Small intestine (tissue), 7 donors: Measurements from ENCODE around the gene CPAMD8. TPM values are rescaled to one million over a fixed set of nuclear protein-coding genes. Genes with fewer than 3 reads are reported as not detected.
"Not testable (repeated sequence)": the region's sequence is repeated elsewhere in the genome, so short reads cannot be mapped to it uniquely, and the experiment has no call there.

Source experiments
- DNase-seq, 2 donors: peaks; one replicate each; pipeline versions ENCODE4 v3.0.0 to v3.0.0-alpha.2; 2013
- FAIRE-seq: peaks from 2 replicates; lab custom pipeline; 2012; peaks lifted over from hg19 to GRCh38; lab: Jason Lieb, UNC
- H3K27ac ChIP-seq, 3 donors: one replicate each; pipeline ENCODE4 v1.5.1; 2013; ENCODE audit warnings: low read length in 2 of 3, mild to moderate bottlenecking in 2 of 3, control low read depth in 1 of 3, inconsistent platforms in 1 of 3, low read depth in 1 of 3, moderate library complexity in 1 of 3
- H3K27me3 ChIP-seq, 3 donors: one replicate each; pipeline ENCODE4 v1.6.1; 2013; ENCODE audit warnings: low read length in 3 of 3, inconsistent platforms in 1 of 3; ENCODE audit not compliant: control insufficient read depth in 3 of 3, insufficient read depth in 3 of 3
- H3K36me3 ChIP-seq, 3 donors: one replicate each; pipeline ENCODE4 v1.6.1; 2013; ENCODE audit warnings: low read length in 3 of 3, inconsistent platforms in 1 of 3, low read depth in 1 of 3, mild to moderate bottlenecking in 1 of 3, moderate library complexity in 1 of 3; ENCODE audit not compliant: control insufficient read depth in 3 of 3, insufficient read depth in 2 of 3
- H3K4me1 ChIP-seq, 3 donors: one replicate each; pipeline ENCODE4 v1.6.1; 2013; ENCODE audit warnings: low read length in 2 of 3, inconsistent platforms in 1 of 3, low read depth in 1 of 3, mild to moderate bottlenecking in 1 of 3, moderate library complexity in 1 of 3; ENCODE audit not compliant: control insufficient read depth in 3 of 3, insufficient read depth in 2 of 3
- H3K4me3 ChIP-seq, 3 donors: one replicate each; pipeline ENCODE4 v1.5.1; 2013; ENCODE audit warnings: low read length in 3 of 3, control low read depth in 1 of 3, inconsistent platforms in 1 of 3, low read depth in 1 of 3, mild to moderate bottlenecking in 1 of 3, moderate library complexity in 1 of 3
- H3K9me3 ChIP-seq, 2 donors: one replicate each; pipeline ENCODE4 v1.6.1; 2013; ENCODE audit warnings: low read depth in 1 of 2, low read length in 1 of 2; ENCODE audit not compliant: control insufficient read depth in 2 of 2, insufficient read depth in 1 of 2
- WGBS, 3 donors: extraction: QIAGEN DNeasy Blood & Tissue Kit; methylation state at CpG; one replicate each; pipeline ENCODE4 v1.1.7; 2013; 5-methylcytosine and 5-hydroxymethylcytosine counted together
- polyA plus RNA-seq, 4 donors: library from polyadenylated mRNA; stranded (reverse) in 3 of 4; unstranded in 1 of 4; fragments of 200-250 nt in 3 of 4; fragments of 120-200 nt in 1 of 4; gene quantifications; one replicate each; pipeline versions ENCODE4 v1.2.1 to v1.2.3, GENCODE V29; 2013
- donor health status: healthy with polysubstance abuse.
- donor health status: control.
- donor health status: control.
- donor health status: Bipolar disorder and iron deficiency.
- donor health status: healthy.

CPAMD8 gene
- polyA plus RNA-seq, 4 donors, result 0.45 to 7.1 (median 3.1) TPM

DNA sequence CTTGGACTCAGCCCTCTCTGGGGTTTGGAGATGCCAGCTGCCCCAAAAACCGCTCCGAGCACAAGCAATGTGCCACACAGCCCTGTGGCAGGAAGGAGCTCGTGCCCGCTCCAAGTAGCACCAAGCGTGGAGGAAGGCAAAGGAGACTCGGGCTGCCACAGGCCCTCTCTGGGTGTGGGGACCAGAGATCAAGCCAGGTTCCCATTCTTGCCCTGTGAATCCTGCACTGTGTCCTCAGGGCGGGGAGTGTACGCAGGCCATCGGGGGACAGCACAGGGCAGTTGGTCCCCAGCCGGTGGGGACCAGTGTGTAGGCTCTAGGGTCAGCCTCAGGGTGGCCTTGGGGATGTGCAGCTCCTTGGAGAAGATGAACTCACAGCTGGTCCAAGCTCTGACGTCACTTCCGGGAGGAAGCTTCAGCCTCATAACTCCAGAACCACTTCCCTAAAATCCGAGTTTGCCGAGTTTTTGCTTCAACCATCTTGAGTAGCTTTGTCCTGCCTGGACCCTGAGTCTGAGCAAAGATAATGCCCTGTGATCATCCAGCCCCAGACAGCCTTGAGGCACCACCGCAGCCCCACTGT, 9.3 kb upstream of the CPAMD8 start:
- 74 to 77% (median 77%) methylated on average over 15 of the region's 15 CpGs for WGBS, 3 donors
- no peaks in the 10 kb centered on the region for H3K4me1 ChIP-seq
- no peaks in the 10 kb centered on the region for H3K27me3 ChIP-seq
- H3K27ac ChIP-seq, result no peak overlapping the region
- FAIRE-seq (no peak), DNase-seq (no peak)
- H3K9me3 ChIP-seq, result no peaks in the 10 kb centered on the region
- no peak overlapping the region for H3K4me3 ChIP-seq
- no peaks in the 10 kb centered on the region for H3K36me3 ChIP-seq

GRCh38 chr19:17031741-17032140, 5.1 kb upstream of the CPAMD8 start:
- Histone ChIP-seq H3K4me1 (no peaks in the 10 kb centered on the region), H3K4me3 (no peak overlapping the region), H3K36me3 (no peaks in the 10 kb centered on the region), H3K27me3 (peaks cover 0 to 13% (median 9%) of the 10 kb centered on the region in 3 donors), H3K27ac (no peak overlapping the region), H3K9me3 (no peaks in the 10 kb centered on the region)
- DNase-seq (no peak), FAIRE-seq (no peak)
- WGBS, 3 donors, result 80 to 85% (median 83%) methylated on average over 6 of the region's 6 CpGs

DNA sequence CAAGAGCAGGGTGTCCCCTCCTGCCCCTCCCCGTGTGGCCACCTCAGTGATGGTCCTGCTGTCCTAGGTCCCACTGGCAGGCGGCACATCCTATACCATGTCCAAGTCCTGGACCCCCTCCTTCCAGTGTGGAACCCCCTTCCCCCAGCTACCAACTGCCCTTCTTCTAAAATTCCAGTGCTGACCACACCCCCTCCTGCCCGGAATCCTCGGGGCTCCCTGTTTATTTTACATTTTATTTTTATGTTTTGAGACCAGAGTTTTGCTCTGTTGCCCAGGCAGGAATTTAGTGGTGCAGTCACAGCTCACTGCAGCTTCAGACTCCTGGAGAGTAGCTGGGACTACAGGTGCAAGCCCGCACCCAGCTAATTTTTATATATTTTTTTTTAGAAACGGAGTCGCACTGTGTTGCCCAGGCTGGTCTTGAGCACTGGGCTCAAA, 945 bp upstream of the CPAMD8 start:
- DNase-seq (no peak), FAIRE-seq (no peak)
- H3K4me1 ChIP-seq, result no peaks in the 10 kb centered on the region
- H3K27ac ChIP-seq, result no peak overlapping the region
- H3K4me3 ChIP-seq, result no peak overlapping the region
- WGBS, 3 donors, result 52 to 55% (median 54%) methylated on average over 5 to 7 of the region's 7 CpGs
- peaks cover 5 to 32% (median 26%) of the 10 kb centered on the region in 3 donors for H3K27me3 ChIP-seq
- H3K36me3 ChIP-seq, result no peaks in the 10 kb centered on the region
- peaks cover 0 to 19% of the 10 kb centered on the region in 2 donors for H3K9me3 ChIP-seq

- Histone ChIP-seq H3K4me1 (no peaks in the 10 kb centered on the region), H3K27ac (no peak overlapping the region), H3K4me3 (peak overlapping the region in 1 of 3 donors; percentile 39), H3K36me3 (no peaks in the 10 kb centered on the region), H3K9me3 (peaks cover 0 to 24% of the 10 kb centered on the region in 2 donors), H3K27me3 (peaks cover 5 to 32% (median 26%) of the 10 kb centered on the region in 3 donors)
- no peak for FAIRE-seq
- peak in 1 of 2 donors; percentile 30 for DNase-seq
- WGBS, 3 donors, result 1 to 9% (median 6%) methylated on average over 32 to 40 of the region's 40 CpGs
These were observed 485 bp downstream of the CPAMD8 start for GRCh38 chr19:17025991-17026658.

DNA sequence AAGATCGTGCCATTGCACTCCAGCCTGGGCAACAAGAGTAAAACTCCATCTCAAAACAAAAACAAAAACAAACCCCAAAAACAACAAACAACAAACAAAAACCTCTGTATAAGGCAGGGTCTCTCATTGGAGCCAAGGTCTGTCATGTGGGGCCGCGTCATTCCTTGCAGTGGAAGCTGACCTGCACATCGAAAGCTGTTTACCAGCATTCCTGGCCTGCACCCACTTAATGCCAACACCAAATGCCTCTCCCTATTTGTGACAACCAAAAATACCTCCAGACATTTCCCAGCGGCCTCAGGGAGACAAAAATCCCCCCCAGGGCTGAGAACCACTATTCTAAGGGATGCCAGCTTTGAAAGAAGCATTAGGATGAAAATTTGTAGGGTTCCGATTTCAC, 1.2 kb downstream of the CPAMD8 start:
- peaks cover 5 to 32% (median 26%) of the 10 kb centered on the region in 3 donors for H3K27me3 ChIP-seq
- no peak for DNase-seq
- H3K27ac ChIP-seq, result no peak overlapping the region
- 73 to 78% (median 78%) methylated on average over 6 of the region's 6 CpGs for WGBS, 3 donors
- no peaks in the 10 kb centered on the region for H3K4me1 ChIP-seq
- no peak overlapping the region for H3K4me3 ChIP-seq
- H3K36me3 ChIP-seq, result no peaks in the 10 kb centered on the region
- peaks cover 0 to 24% of the 10 kb centered on the region in 2 donors for H3K9me3 ChIP-seq
- no peak for FAIRE-seq

DNA sequence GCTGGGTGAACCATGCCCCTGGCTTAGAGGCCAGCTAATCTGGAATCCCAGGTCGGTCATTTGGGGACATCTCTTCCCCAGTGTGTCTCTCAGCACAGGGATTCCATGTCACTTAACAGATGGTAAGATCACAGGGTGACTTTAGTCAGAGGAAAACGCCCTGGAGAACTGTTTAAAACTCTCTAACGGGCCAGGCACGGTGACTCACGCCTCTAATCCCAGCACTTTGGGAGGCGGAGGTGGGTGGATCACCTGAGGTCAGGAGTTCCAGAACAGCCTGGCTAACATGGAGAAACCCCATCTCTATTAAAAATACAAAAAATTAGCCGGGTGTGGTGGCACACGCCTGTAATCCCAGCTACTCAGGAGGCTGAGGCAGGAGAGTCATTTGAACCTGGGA, 1.7 kb downstream of the CPAMD8 start:
- not testable (repeated sequence) for H3K4me1 ChIP-seq, H3K36me3 ChIP-seq, DNase-seq, FAIRE-seq, H3K27ac ChIP-seq, H3K4me3 ChIP-seq
- peaks cover 5 to 32% (median 26%) of the 10 kb centered on the region in 3 donors for H3K27me3 ChIP-seq
- WGBS, 3 donors, result 42 to 84% (median 70%) methylated on average over 8 of the region's 8 CpGs
- H3K9me3 ChIP-seq, result peaks cover 0 to 24% of the 10 kb centered on the region in 2 donors

DNA sequence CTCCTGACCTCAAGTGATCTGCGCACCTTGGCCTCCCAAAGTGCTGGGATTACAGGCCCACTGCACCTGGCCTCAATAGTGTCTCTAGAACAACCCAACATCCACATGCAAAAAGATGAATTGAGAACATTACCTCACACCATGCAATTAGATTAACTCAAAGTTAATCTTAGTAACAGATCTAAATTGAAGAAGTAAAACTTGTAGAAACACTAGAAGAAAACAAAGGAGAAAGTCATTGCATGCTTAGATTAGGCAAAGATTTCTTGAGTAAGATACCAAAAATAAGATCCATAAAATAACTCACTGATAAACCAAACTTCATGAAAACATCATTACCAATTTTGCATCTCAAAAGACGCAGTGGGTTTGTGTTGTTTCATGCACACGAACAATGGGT, 2.8 kb downstream of the CPAMD8 start:
- Histone ChIP-seq H3K27ac (no peak overlapping the region), H3K4me3 (no peak overlapping the region), H3K36me3 (no peaks in the 10 kb centered on the region), H3K9me3 (peaks cover 0 to 24% of the 10 kb centered on the region in 2 donors), H3K4me1 (no peaks in the 10 kb centered on the region), H3K27me3 (peaks cover 5 to 32% (median 26%) of the 10 kb centered on the region in 3 donors)
- 88 to 94% (median 93%) methylated on average over 3 of the region's 3 CpGs for WGBS, 3 donors
- no peak for FAIRE-seq
- no peak for DNase-seq

- no peak overlapping the region for H3K27ac ChIP-seq
- H3K4me3 ChIP-seq, result no peak overlapping the region
- 80 to 88% (median 83%) methylated on average over 7 of the region's 7 CpGs for WGBS, 3 donors
- H3K27me3 ChIP-seq, result peaks cover 5 to 25% (median 20%) of the 10 kb centered on the region in 3 donors
- H3K9me3 ChIP-seq, result peaks cover 0 to 24% of the 10 kb centered on the region in 2 donors
- FAIRE-seq, result no peak
- no peaks in the 10 kb centered on the region for H3K36me3 ChIP-seq
- DNase-seq, result no peak
- no peaks in the 10 kb centered on the region for H3K4me1 ChIP-seq
These were observed 3.9 kb downstream of the CPAMD8 start for GRCh38 chr19:17022738-17023137.
